ENCODE data around the gene NTMT1.
"Not testable (repeated sequence)": the region's sequence is repeated elsewhere in the genome, so short reads cannot be mapped to it uniquely, and the experiment has no call there.

DNA sequence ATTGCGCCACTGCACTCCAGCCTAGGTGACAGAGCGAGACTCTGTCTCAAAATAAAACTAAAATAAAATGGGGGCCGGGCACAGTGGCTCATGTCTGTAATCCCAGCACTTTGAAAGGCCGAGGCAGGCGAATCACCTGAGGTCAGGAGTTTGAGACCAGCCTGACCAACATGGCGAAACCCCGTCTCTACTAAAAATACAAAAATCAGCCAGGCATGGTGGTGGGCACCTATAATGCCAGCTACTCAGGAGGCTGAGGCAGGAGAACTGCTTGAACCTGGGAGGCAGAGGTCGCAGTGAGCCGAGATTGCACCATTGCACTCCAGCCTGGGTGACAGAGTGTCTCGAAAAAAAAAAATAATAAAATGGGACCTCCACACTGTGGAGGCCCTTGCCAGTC lies 10.4 kb downstream of the NTMT1 start:
- not testable (repeated sequence) for TF ChIP-seq POLR2A (IDR thresholded peaks at IDR 0.05; ENCODE audit: low read depth, low read length); POLR2AphosphoS5 (IDR thresholded peaks at IDR 0.05; ENCODE audit: low read depth, low read length); TAF1 (IDR thresholded peaks at IDR 0.05; ENCODE audit: low read depth, low read length); SPI1 (IDR thresholded peaks at IDR 0.05; ENCODE audit: low read depth, low read length); POU2F2 (IDR thresholded peaks at IDR 0.05; ENCODE audit: low read depth, low read length); PAX5 (IDR thresholded peaks at IDR 0.05; ENCODE audit: insufficient read depth, low read length, severe bottlenecking)
